ENCODE data around the gene FAHD2B.
"Not testable (repeated sequence)": the region's sequence is repeated elsewhere in the genome, so short reads cannot be mapped to it uniquely, and the experiment has no call there.

The FAHD2B gene, protein sequence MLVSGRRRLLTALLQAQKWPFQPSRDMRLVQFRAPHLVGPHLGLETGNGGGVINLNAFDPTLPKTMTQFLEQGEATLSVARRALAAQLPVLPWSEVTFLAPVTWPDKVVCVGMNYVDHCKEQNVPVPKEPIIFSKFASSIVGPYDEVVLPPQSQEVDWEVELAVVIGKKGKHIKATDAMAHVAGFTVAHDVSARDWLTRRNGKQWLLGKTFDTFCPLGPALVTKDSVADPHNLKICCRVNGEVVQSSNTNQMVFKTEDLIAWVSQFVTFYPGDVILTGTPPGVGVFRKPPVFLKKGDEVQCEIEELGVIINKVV
- 3.7 to 7.7 (median 6.9) reads per million in 3 experiments for total RNA-seq

- peak; percentile 74 for DNase-seq
Measured at GRCh38 chr2:97094772-97095611, at the start of gene FAHD2B. Gene FAHD2B (minus strand): TSS chr2:97094882. CDS start chr2:97091706, 3,176 bp downstream.

DNA sequence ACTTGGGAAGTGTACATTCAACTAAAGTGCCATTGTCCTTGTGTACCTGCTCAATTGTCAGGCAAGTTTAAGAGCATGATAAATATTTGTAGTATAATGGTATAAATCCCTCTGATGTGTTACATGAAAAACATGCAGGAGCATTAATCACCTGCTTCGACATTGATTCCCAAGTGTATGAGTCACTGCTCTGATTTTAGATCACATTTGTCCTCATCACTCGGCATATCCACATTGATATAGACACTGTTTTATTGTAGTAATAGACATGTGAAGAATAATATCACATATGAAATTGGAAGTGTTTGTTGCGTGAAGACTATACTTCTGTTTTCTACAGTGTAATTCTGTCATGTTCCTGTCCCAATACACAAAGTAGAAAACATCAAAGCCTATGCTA is 49.3 kb upstream of the FAHD2B start:
- DNase-seq = not testable (repeated sequence)

DNA sequence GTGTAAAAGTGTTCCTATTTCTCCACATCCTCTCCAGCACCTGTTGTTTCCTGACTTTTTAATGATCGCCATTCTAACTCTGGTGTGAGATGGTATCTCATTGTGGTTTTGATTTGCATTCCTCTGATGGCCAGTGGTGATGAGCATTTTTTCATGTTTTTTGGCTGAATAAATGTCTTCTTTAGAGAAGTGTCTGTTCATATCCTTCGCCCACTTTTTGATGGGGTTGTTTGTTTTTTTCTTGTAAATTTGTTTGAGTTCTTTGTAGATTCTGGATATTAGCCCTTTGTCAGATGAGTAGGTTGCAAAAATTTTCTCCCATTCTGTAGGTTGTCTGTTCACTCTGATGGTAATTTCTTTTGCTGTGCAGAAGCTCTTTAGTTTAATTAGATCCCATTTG is 34.4 kb upstream of the FAHD2B start:
- DNase-seq = not testable (repeated sequence)

GRCh38 chr2:97113882-97114255 is 19.2 kb upstream of the FAHD2B start:
- DNase-seq = not testable (repeated sequence)

GRCh38 chr2:97113050-97113881 is 18.6 kb upstream of the FAHD2B start, which contains the start of gene ANKRD36:
Gene ANKRD36 (plus strand): TSS chr2:97113153. CDS start chr2:97113740, 587 bp downstream.
- DNase-seq = peak; percentile 82

GRCh38 chr2:97112320-97113049 is 17.8 kb upstream of the FAHD2B start:
- peak; percentile 69 for DNase-seq

DNA sequence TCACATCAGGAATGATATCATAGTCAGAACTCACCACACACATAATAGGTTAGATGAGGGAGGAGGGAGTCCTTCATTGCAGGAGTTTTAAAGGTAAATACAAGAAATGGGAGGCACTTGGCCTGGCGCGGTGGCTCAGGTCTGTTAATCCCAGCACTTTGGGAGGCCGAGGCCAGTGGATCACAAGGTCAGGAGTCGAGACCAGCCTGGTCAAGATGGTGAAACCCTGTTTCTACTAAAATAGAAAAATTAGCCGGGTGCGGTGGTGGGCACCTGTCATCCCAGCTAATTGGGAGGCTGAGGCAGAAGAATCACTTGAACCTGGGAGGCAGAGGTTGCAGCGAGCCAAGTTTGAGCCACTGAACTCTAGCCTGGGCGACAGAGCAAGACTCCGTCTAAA is 16.6 kb upstream of the FAHD2B start:
- not testable (repeated sequence) for DNase-seq

DNA sequence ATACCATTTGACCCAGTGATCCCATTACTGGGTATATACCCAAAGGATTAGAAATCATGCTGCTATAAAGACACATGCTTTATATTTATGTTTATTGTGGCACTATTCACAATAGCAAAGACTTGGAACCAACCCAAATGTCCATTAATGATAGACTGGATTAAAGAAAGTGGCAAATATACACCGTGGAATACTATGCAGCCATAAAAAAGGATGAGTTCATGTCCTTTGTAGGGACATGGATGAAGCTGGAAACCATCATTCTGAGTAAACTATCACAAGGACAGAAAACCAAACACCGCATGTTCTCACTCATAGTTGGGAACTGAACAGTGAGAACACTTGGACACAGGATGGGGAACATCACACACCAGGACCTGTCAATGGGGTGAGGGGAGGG is 12.2 kb upstream of the FAHD2B start:
- DNase-seq = not testable (repeated sequence)

DNA sequence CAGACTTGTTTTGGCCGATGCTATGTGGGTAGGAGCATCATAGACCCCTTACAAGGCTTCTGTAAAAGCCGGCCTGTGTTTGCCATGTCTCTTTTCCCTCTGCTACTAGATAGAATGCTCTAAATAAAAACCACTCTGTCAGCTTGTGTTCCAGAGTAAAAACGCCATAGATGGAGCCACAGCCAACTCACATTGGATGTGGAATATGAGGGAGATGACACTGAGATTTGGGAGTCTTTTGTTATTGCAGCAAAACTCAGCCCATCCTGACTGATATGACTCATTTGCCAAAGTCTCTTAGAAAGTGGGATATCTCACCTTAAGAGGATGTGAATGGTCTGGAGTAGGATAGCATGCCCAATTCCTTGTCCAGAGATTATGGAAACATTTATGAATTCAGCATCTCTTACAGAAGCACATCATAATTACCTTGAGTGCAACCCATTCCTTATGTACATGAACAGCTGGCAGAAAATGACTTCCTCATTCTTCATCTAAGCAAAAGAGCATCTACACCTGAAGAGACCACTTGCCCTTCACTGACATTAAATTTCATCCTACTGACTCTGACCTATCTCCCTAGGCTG is 4.2 kb upstream of the FAHD2B start:
- not testable (repeated sequence) for DNase-seq

- no peak for DNase-seq
Measured at GRCh38 chr2:97095661-97096060, 979 bp upstream of the FAHD2B start.

DNA sequence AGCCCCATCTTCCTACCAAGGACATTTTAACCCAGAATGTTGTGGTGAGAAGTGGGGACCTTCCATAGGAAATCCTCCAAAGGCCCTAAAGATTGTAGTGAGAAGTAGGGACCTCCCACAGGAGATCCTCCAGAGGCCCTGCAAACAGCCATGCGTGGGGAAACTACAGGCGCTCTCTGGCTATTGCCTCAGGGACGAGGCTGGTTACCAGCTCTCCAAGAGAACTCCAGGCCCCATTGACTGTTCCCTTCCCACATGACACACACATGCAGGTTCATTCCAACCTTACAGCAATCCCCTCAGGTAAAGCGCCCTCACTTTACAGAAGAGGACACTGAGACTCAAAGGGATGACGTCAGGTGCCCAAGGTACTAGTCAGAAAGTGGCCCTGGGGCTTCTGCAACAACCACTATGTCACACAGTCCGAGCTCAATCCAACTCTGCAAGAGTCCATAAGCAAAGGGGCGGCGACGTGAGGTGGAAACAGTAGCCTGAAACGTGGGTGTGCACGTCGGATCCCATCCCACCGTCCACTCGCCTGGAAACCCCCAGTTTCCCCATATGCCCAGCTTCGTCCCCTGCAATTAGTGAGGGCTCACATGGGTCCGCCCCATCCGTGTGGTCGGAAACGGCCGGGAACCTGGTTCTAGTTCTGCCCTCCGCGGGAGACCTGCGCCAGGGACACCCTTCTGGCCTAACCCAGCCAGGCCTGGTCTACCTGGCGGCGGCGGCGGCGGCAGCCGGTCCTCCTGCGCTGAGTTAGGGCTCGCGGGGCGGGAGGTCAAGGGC is 505 bp downstream of the FAHD2B start:
- not testable (repeated sequence) for DNase-seq

GRCh38 chr2:97092946-97093345 is 1.7 kb downstream of the FAHD2B start:
- DNase-seq = not testable (repeated sequence)

DNA sequence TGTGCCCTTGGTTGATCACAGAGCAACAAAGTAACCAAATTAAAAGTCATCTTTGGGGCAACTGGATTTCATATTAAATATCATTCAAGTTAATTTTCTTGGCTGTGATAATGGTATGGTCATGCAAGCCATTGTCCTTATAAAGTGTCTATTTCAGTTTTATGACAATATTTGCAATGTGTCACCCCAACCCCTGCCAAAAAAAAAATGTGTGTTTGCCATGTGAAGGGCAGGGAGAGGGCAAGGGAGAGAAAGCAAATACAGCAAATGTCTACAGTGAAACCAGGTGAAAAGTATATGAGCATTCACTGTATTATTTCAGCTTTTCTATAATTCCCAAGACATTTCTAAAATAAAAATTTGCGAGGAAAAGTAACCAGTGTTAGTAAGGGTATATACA is 6.0 kb downstream of the FAHD2B start:
- DNase-seq = not testable (repeated sequence)

- DNase-seq = not testable (repeated sequence)
Measured at GRCh38 chr2:97085093-97085492, 9.6 kb downstream of the FAHD2B start.

GRCh38 chr2:97083516-97083915 is 11.2 kb downstream of the FAHD2B start:
- not testable (repeated sequence) for DNase-seq

DNA sequence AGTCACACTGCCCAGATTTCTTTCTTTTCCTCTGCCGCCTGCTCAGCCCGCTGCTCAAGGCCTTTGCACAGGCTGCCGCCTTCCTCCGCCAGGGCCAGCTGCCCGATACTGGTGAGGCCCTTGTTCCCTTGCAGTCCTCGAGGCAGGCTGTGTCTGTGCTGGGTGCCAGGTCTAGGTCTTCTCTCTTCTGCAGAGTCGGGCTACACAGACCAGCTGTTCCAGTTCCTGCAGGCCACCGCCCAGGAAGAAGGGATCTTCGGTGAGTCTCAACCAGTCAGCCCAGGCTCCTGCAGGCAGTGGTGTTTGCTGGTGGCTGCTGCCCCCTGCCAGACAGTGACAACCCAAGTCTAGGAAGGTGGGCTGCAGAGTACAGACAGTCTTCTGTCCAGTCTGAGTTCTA is 12.5 kb downstream of the FAHD2B start:
- not testable (repeated sequence) for DNase-seq

GRCh38 chr2:97080855-97081254 is 13.8 kb downstream of the FAHD2B start:
- DNase-seq = not testable (repeated sequence)

DNA sequence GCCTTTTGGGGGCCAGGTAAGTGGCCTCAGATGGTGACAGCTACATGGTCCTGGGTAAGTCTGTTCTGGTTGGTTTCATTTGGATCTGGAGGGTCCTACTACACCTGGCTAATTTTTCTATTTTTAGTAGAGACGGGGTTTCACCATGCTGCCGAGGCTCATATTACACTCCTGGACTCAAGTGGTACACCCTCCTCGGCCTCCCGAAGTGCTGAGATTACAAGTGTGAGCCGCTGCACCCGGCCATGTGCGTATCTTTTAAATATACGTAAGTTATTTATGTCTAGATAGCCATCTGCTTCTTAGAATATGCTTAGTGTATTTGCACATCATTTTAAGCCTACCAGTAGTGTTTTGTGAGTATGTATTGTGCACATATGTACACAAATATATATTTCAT is 17.5 kb downstream of the FAHD2B start:
- DNase-seq = not testable (repeated sequence)

- not testable (repeated sequence) for DNase-seq
Measured at GRCh38 chr2:97070915-97071314, 23.8 kb downstream of the FAHD2B start.

DNA sequence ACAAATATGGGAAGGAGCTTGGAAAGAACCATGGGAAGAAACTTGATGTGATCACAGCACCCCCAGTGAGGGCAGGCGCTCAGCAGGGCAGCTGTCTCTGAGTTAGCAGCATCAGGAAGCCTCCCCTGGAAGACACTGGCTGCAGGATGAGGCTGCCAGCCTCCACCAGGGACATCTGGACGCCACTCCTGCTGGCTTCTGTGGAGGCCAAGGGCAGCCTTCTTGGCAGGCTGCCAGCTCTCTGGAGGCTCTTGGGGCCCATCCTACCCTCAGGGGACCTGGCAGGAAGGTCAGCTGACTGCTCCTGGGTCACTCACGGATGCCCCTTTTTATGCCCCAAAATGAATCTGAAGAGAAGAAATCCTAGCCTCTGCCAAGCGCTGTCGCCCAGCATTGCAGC is 26.0 kb downstream of the FAHD2B start:
- not testable (repeated sequence) for DNase-seq

DNA sequence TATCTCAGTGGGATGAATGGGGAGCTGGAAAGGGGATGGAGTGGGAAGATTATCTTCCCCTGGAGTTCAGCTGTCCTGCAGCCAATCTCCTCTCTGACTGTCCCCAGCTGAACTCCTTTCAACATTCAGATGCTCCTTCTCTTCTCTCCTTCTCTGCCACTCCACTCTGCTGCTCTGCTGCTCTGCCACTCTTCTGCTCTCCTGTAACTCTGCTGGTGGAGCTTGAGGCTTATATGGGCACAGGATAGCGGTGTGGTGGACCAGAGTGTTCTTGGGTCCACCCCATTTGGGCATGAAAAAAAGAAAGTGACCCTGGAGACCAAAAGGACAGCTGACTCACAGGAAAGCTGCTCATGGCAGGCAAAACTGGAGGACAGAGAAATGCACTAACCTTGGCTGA is 26.6 kb downstream of the FAHD2B start:
- no peak for DNase-seq

Measured in central memory CD4-positive, alpha-beta T cell (primary cell).